ENCODE data around the gene TSPAN9. TPM values are rescaled to one million over a fixed set of nuclear protein-coding genes. Genes with fewer than 3 reads are reported as not detected.

The TSPAN9 gene
- total RNA-seq, 1 donor from 2014 or later, result 17.7 TPM

- Histone ChIP-seq H3K4me3 (ENCODE audit: low read depth, low read length) (no peak overlapping the region), H3K36me3 (ENCODE audit: control insufficient read depth, insufficient read depth, low read length) (no peaks in the 10 kb centered on the region), H3K27me3 (ENCODE audit: control insufficient read depth, insufficient read depth, low read length) (no peaks in the 10 kb centered on the region)
- DNase-seq (ENCODE audit: low read depth), result no peak
- TF ChIP-seq CTCF (IDR thresholded peaks at IDR 0.05; ENCODE audit: insufficient read depth, low read length, poor library complexity, severe bottlenecking), result peak; percentile 22
These were observed 130.7 kb downstream of the TSPAN9 start for GRCh38 chr12:3207858-3208257.

- no peak for TF ChIP-seq CTCF (IDR thresholded peaks at IDR 0.05; ENCODE audit: insufficient read depth, low read length, poor library complexity, severe bottlenecking)
- H3K4me3 ChIP-seq (ENCODE audit: low read depth, low read length), result no peak overlapping the region
- DNase-seq (ENCODE audit: low read depth), result no peak
- no peaks in the 10 kb centered on the region for H3K27me3 ChIP-seq (ENCODE audit: control insufficient read depth, insufficient read depth, low read length)
- H3K36me3 ChIP-seq (ENCODE audit: control insufficient read depth, insufficient read depth, low read length), result peaks cover 2% of the 10 kb centered on the region
These were observed 136.0 kb downstream of the TSPAN9 start for GRCh38 chr12:3213188-3213587.

GRCh38 chr12:3213768-3214167 is 136.6 kb downstream of the TSPAN9 start:
- TF ChIP-seq CTCF (IDR thresholded peaks at IDR 0.05; ENCODE audit: insufficient read depth, low read length, poor library complexity, severe bottlenecking), result no peak
- H3K27me3 ChIP-seq (ENCODE audit: control insufficient read depth, insufficient read depth, low read length), result no peaks in the 10 kb centered on the region
- H3K36me3 ChIP-seq (ENCODE audit: control insufficient read depth, insufficient read depth, low read length), result peaks cover 2% of the 10 kb centered on the region
- H3K4me3 ChIP-seq (ENCODE audit: low read depth, low read length), result no peak overlapping the region
- DNase-seq (ENCODE audit: low read depth), result no peak

- Histone ChIP-seq H3K36me3 (ENCODE audit: control insufficient read depth, insufficient read depth, low read length) (peaks cover 2% of the 10 kb centered on the region), H3K4me3 (ENCODE audit: low read depth, low read length) (no peak overlapping the region), H3K27me3 (ENCODE audit: control insufficient read depth, insufficient read depth, low read length) (no peaks in the 10 kb centered on the region)
- no peak for DNase-seq (ENCODE audit: low read depth)
- no peak for TF ChIP-seq CTCF (IDR thresholded peaks at IDR 0.05; ENCODE audit: insufficient read depth, low read length, poor library complexity, severe bottlenecking)
These were observed 137.6 kb downstream of the TSPAN9 start for GRCh38 chr12:3214526-3215365.

GRCh38 chr12:3215410-3215975 is 138.3 kb downstream of the TSPAN9 start:
- H3K27me3 ChIP-seq (ENCODE audit: control insufficient read depth, insufficient read depth, low read length), result no peaks in the 10 kb centered on the region
- TF ChIP-seq CTCF (IDR thresholded peaks at IDR 0.05; ENCODE audit: insufficient read depth, low read length, poor library complexity, severe bottlenecking), result no peak
- DNase-seq (ENCODE audit: low read depth), result no peak
- no peak overlapping the region for H3K4me3 ChIP-seq (ENCODE audit: low read depth, low read length)
- H3K36me3 ChIP-seq (ENCODE audit: control insufficient read depth, insufficient read depth, low read length), result peaks cover 2% of the 10 kb centered on the region

All from kidney epithelial cell (primary cell).